GM23338 (cell line): ENCODE measurements around the gene MYH10. TPM values are rescaled to one million over a fixed set of nuclear protein-coding genes. Genes with fewer than 3 reads are reported as not detected.
A peak's percentile ranks its signal among the peaks of the same experiment; 100 is the strongest.

ENCODE experiments used
- ATAC-seq: fragments of 200-7000 bp; cut with Tn5 transposase; 3 replicates; pipeline ENCODE4 v1.9.1; 2020
- DNase-seq: peaks from one replicate; pipeline ENCODE4 v3.0.0-alpha.2; 2015; ENCODE audit warnings: low spot score
- H2AFZ ChIP-seq: fragments of 200-600 bp; sonication (generic); 2 replicates; pipeline ENCODE4 v1.8.0; 2016; ENCODE audit warnings: antibody characterized with exemption, mild to moderate bottlenecking, moderate library complexity
- H3F3A ChIP-seq: fragments of 200-600 bp; sonication (generic); replicated peaks from 2 replicates; pipeline ENCODE4 v1.8.0; 2017; ENCODE audit warnings: antibody characterized with exemption, mixed run types, low read depth
- H3K27ac ChIP-seq: fragments of 200-600 bp; sonication (generic); 2 replicates; pipeline ENCODE4 v1.6.1; 2016; ENCODE audit warnings: low read depth
- H3K27me3 ChIP-seq: fragments of 200-600 bp; sonication (generic); 2 replicates; pipeline ENCODE4 v1.8.0; 2016; ENCODE audit warnings: mild to moderate bottlenecking, mixed run types, moderate library complexity; ENCODE audit not compliant: insufficient read depth
- H3K36me3 ChIP-seq: fragments of 200-600 bp; sonication (generic); 2 replicates; pipeline ENCODE4 v1.8.0; 2016; ENCODE audit warnings: mild to moderate bottlenecking; ENCODE audit not compliant: insufficient read depth
- H3K4me1 ChIP-seq: fragments of 200-600 bp; sonication (generic); 2 replicates; pipeline ENCODE4 v1.8.0; 2016; ENCODE audit warnings: mild to moderate bottlenecking, moderate library complexity; ENCODE audit not compliant: insufficient read depth
- H3K4me2 ChIP-seq: fragments of 200-600 bp; sonication (generic); 2 replicates; pipeline ENCODE4 v1.7.1; 2017; ENCODE audit warnings: mixed run types
- H3K4me3 ChIP-seq: fragments of 200-600 bp; sonication (generic); 2 replicates; pipeline ENCODE4 v1.6.1; 2016; ENCODE audit warnings: mixed run types
- H3K79me2 ChIP-seq: fragments of 200-600 bp; sonication (generic); replicated peaks from 2 replicates; pipeline ENCODE4 v1.8.0; 2017; ENCODE audit warnings: mild to moderate bottlenecking; ENCODE audit not compliant: insufficient read depth
- H3K9me2 ChIP-seq: fragments of 200-600 bp; sonication (generic); 2 replicates; pipeline ENCODE4 v1.8.0; 2017; ENCODE audit not compliant: insufficient read depth
- H4K20me1 ChIP-seq: fragments of 200-600 bp; sonication (generic); replicated peaks from 2 replicates; pipeline ENCODE4 v1.8.0; 2017; ENCODE audit warnings: mild to moderate bottlenecking; ENCODE audit not compliant: insufficient read depth
- H3K27ac Mint-ChIP-seq: 2 replicates; pipeline ENCODE4 v1.8.0; 2020; ENCODE audit warnings: inconsistent platforms, mild to moderate bottlenecking, moderate library complexity, mixed read lengths
- H3K27me3 Mint-ChIP-seq: 3 replicates; pipeline ENCODE4 v1.8.0; 2022; ENCODE audit warnings: low read depth, mild to moderate bottlenecking, moderate library complexity, mixed read lengths, inconsistent platforms; ENCODE audit not compliant: insufficient read depth, poor library complexity
- H3K36me3 Mint-ChIP-seq: 3 replicates; pipeline ENCODE4 v1.8.0; 2021; ENCODE audit warnings: low read depth, mild to moderate bottlenecking, inconsistent platforms, moderate library complexity, mixed read lengths
- H3K4me1 Mint-ChIP-seq: 3 replicates; pipeline ENCODE4 v1.8.0; 2020; ENCODE audit warnings: mild to moderate bottlenecking, inconsistent platforms, mixed read lengths
- H3K4me3 Mint-ChIP-seq: 3 replicates; pipeline ENCODE4 v1.8.0; 2021; ENCODE audit warnings: moderate library complexity, mild to moderate bottlenecking, inconsistent platforms, mixed read lengths
- H3K9me3 Mint-ChIP-seq: 3 replicates; pipeline ENCODE4 v1.8.0; 2020; ENCODE audit warnings: moderate library complexity, mild to moderate bottlenecking, inconsistent platforms, mixed read lengths
- CREB1 ChIP-seq: fragments of 250-450 bp; sonication (Bioruptor Pico); IDR thresholded peaks from 2 replicates; pipeline ENCODE4 v1.5.0; 2020; ENCODE audit warnings: low read depth, mild to moderate bottlenecking, moderate library complexity
- CTCF ChIP-seq, 2 experiments: fragments of 200-600 bp in 1 of 2; sonication (generic) in 1 of 2; conservative IDR thresholded peaks; 2 replicates each; pipeline versions ENCODE4 v1.5.1 to v1.6.1; 2016 to 2017; ENCODE audit warnings: antibody characterized with exemption in 2 of 2, low read depth in 2 of 2, mild to moderate bottlenecking in 2 of 2, moderate library complexity in 1 of 2
- ETS1 ChIP-seq: IDR thresholded peaks from 2 replicates; pipeline ENCODE4 v1.6.1; 2016; ENCODE audit warnings: antibody characterized with exemption
- EZH2 ChIP-seq: fragments of 200-600 bp; sonication (generic); IDR thresholded peaks from one replicate; pipeline ENCODE4 v1.8.0; 2017; ENCODE audit warnings: antibody characterized with exemption, mild to moderate bottlenecking, low read depth; ENCODE audit not compliant: unreplicated experiment
- JUNB ChIP-seq: IDR thresholded peaks from one replicate; pipeline ENCODE4 v1.6.1; 2016; ENCODE audit warnings: antibody characterized with exemption; ENCODE audit not compliant: unreplicated experiment
- POLR2AphosphoS5 ChIP-seq: IDR thresholded peaks from 2 replicates; pipeline ENCODE4 v1.6.1; 2016; ENCODE audit warnings: antibody characterized with exemption, low read depth
- STAT1 ChIP-seq: IDR thresholded peaks from one replicate; pipeline ENCODE4 v1.6.1; 2016; ENCODE audit warnings: antibody characterized with exemption; ENCODE audit not compliant: unreplicated experiment
- ZNF114 ChIP-seq: fragments of 250-450 bp; sonication (Bioruptor Pico); IDR thresholded peaks from 2 replicates; pipeline ENCODE4 v1.5.0; 2020; ENCODE audit warnings: mild to moderate bottlenecking, moderate library complexity
- polyA plus RNA-seq: library from polyadenylated mRNA; unstranded; fragments of >200 nt; fragmentation: Nextera tagmentation; extraction: Ambion mirVana; gene quantifications from 2 replicates; pipeline ENCODE4 v1.2.1, GENCODE V29; 2016
- total RNA-seq: library from RNA; depleted of rRNA; stranded (reverse); fragments of >200 nt; shearing (Covaris generic); gene quantifications from 2 replicates; pipeline ENCODE4 v1.2.3, GENCODE V29; 2014
- TF ChIP-seq, protein P1 (sequence below): IDR thresholded peaks from one replicate; pipeline ENCODE4 v1.6.1; 2018; ENCODE audit warnings: antibody characterized with exemption; ENCODE audit not compliant: unreplicated experiment

MYH10 gene
- total and polyA plus RNA-seq, 2 experiments from 2014 or later: 89.5 to 230 TPM

- Histone ChIP-seq H3K4me1 (peaks cover 6% of the 10 kb centered on the region; the same call in 1 of the 2 replicates), H3K79me2 (no peaks in the 10 kb centered on the region), H3K36me3 (peaks cover 3% of the 10 kb centered on the region; the same call in 1 of the 2 replicates), H3F3A (no peaks in the 10 kb centered on the region), H3K27me3 (no peaks in the 10 kb centered on the region), H4K20me1 (peaks cover 8% of the 10 kb centered on the region), H3K27ac (no peak overlapping the region), H3K9me2 (no peaks in the 10 kb centered on the region), H3K4me3 (no peak overlapping the region), H2AFZ (no peak overlapping the region), H3K4me2 (no peak overlapping the region)
- no peak for DNase-seq
- Mint-ChIP-seq H3K36me3 (peaks cover 17% of the 10 kb centered on the region; the same call in 2 of the 3 replicates), H3K4me1 (peaks cover 7% of the 10 kb centered on the region; the same call in 2 of the 3 replicates), H3K4me3 (no peak overlapping the region), H3K27ac (peak overlapping the region; percentile 73), H3K27me3 (peaks cover 2% of the 10 kb centered on the region), H3K9me3 (no peaks in the 10 kb centered on the region; the same call in 2 of the 3 replicates)
- no peak for TF ChIP-seq CREB1
- no peak for ATAC-seq
Observed at GRCh38 chr17:8464941-8465340, 165.6 kb downstream of the MYH10 start.

- Histone ChIP-seq H3K4me3 (no peak overlapping the region), H4K20me1 (peaks cover 8% of the 10 kb centered on the region), H3K27ac (peak overlapping the region; percentile 23; the same call in 1 of the 2 replicates), H3K36me3 (peaks cover 3% of the 10 kb centered on the region; the same call in 1 of the 2 replicates), H3F3A (no peaks in the 10 kb centered on the region), H3K27me3 (no peaks in the 10 kb centered on the region), H2AFZ (no peak overlapping the region), H3K9me2 (no peaks in the 10 kb centered on the region), H3K4me2 (no peak overlapping the region), H3K4me1 (peaks cover 6% of the 10 kb centered on the region; the same call in 1 of the 2 replicates), H3K79me2 (no peaks in the 10 kb centered on the region)
- Mint-ChIP-seq H3K27me3 (peaks cover 2% of the 10 kb centered on the region), H3K4me1 (peaks cover 7% of the 10 kb centered on the region; the same call in 2 of the 3 replicates), H3K9me3 (no peaks in the 10 kb centered on the region), H3K4me3 (no peak overlapping the region), H3K36me3 (peaks cover 13% of the 10 kb centered on the region; the same call in 2 of the 3 replicates), H3K27ac (peak overlapping the region; percentile 29)
- TF ChIP-seq CREB1 (no peak), ETS1 (no peak)
- TF ChIP-seq, protein P1, sequence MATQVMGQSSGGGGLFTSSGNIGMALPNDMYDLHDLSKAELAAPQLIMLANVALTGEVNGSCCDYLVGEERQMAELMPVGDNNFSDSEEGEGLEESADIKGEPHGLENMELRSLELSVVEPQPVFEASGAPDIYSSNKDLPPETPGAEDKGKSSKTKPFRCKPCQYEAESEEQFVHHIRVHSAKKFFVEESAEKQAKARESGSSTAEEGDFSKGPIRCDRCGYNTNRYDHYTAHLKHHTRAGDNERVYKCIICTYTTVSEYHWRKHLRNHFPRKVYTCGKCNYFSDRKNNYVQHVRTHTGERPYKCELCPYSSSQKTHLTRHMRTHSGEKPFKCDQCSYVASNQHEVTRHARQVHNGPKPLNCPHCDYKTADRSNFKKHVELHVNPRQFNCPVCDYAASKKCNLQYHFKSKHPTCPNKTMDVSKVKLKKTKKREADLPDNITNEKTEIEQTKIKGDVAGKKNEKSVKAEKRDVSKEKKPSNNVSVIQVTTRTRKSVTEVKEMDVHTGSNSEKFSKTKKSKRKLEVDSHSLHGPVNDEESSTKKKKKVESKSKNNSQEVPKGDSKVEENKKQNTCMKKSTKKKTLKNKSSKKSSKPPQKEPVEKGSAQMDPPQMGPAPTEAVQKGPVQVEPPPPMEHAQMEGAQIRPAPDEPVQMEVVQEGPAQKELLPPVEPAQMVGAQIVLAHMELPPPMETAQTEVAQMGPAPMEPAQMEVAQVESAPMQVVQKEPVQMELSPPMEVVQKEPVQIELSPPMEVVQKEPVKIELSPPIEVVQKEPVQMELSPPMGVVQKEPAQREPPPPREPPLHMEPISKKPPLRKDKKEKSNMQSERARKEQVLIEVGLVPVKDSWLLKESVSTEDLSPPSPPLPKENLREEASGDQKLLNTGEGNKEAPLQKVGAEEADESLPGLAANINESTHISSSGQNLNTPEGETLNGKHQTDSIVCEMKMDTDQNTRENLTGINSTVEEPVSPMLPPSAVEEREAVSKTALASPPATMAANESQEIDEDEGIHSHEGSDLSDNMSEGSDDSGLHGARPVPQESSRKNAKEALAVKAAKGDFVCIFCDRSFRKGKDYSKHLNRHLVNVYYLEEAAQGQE: no peak
- ATAC-seq (no peak), DNase-seq (no peak)
Observed at GRCh38 chr17:8463099-8463498, 167.4 kb downstream of the MYH10 start.

- peaks cover 7% of the 10 kb centered on the region; the same call in 2 of the 3 replicates for H3K4me1 Mint-ChIP-seq
- no peak overlapping the region for H3K4me3 Mint-ChIP-seq
- peaks cover under 1% of the 10 kb centered on the region; the same call in 1 of the 2 replicates for H3K79me2 ChIP-seq
- H3K27ac Mint-ChIP-seq: 0 out of 2 replicates have a peak overlapping the region, but pooled peaks have one; percentile 29
- peaks cover 9% of the 10 kb centered on the region for H3K36me3 Mint-ChIP-seq
- no peak overlapping the region for H3K4me2 ChIP-seq
- H3K27me3 ChIP-seq: no peaks in the 10 kb centered on the region
- H4K20me1 ChIP-seq: peaks cover 8% of the 10 kb centered on the region
- H3K4me1 ChIP-seq: peaks cover 6% of the 10 kb centered on the region; the same call in 1 of the 2 replicates
- H3K9me3 Mint-ChIP-seq: no peaks in the 10 kb centered on the region
- no peak overlapping the region for H3K27ac ChIP-seq
- peaks cover 2% of the 10 kb centered on the region for H3K27me3 Mint-ChIP-seq
- DNase-seq (no peak), ATAC-seq (no peak)
- no peak overlapping the region for H2AFZ ChIP-seq
- H3K9me2 ChIP-seq: no peaks in the 10 kb centered on the region
- TF ChIP-seq ETS1 (no peak), POLR2AphosphoS5 (no peak), ZNF114 (CRISPR knock-in tag) (no peak), JUNB (no peak), CTCF (conservative IDR thresholded peaks at IDR 0.05; ENCODE audit: low read depth in 2 of 2) (no peak), CREB1 (no peak), EZH2 (no peak), STAT1 (no peak)
- peaks cover 3% of the 10 kb centered on the region; the same call in 1 of the 2 replicates for H3K36me3 ChIP-seq
- no peak overlapping the region for H3K4me3 ChIP-seq
- H3F3A ChIP-seq: no peaks in the 10 kb centered on the region
Observed at GRCh38 chr17:8462564-8462963, 168.0 kb downstream of the MYH10 start.
